HG02870 (cell line): ENCODE measurements around the gene PFN2.

Source experiments
- ATAC-seq: cut with Tn5 transposase; IDR thresholded peaks from one replicate; pipeline ENCODE4 v1.9.1; 2021; ENCODE audit warnings: mild to moderate bottlenecking, moderate library complexity; ENCODE audit not compliant: unreplicated experiment

The PFN2 gene

DNA sequence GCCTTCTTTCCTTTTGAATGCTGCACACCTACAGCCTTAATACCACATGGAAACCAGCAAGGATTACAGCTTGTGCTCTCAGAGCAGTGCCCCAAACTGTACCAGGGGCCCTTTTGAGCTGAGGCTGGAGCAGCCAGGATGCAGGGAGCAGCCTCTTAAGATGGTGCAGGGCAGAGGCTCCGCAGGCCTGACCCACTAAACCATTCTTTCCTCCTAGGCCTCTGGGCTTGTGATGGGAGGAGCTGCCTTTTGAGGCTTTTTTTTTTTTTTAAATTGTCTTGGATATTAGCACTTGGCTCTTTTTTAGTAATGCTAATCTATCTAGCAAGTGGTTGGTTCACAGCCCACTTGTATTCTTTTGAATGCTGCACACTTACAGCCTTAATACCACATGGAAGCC, 37.7 kb downstream of the PFN2 start:
- no peak for ATAC-seq

DNA sequence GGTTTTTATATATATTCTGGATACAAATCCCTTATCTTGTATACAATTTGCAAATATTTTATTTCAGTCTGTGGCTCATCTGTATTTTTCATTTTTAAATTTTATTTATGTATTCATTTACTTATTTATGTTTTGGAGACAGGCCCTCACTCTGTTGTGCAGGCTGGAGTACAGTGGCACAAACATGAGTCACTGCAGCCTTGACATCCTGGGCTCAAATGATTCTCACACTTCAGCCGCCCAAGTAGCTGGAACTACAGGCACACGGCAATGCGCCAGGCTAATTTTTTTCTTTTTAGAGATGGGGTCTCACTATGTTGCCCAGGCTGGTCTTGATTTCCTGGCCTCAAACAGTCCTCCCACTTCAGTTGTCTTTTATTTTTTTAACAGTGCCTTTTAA, 50.6 kb downstream of the PFN2 start:
- ATAC-seq, result no peak

DNA sequence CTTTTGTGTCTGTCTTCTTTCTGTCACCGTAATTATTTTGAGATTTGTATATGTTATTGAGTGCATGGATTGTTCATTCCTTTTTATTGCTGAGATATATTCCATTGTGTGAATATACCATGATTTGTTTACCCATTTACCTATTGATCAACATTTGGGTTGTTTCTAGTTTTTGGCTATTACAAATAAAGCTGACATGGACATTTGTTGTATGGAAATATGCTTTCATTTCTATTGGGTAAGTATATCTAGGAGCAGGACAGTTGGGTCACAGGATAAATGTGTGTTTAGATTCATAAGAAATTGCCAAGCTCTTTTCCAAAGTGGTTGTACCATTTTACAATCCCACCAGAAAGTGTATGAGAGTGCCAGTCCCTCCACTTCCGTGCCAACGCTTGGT, 51.2 kb downstream of the PFN2 start:
- ATAC-seq, result no peak

DNA sequence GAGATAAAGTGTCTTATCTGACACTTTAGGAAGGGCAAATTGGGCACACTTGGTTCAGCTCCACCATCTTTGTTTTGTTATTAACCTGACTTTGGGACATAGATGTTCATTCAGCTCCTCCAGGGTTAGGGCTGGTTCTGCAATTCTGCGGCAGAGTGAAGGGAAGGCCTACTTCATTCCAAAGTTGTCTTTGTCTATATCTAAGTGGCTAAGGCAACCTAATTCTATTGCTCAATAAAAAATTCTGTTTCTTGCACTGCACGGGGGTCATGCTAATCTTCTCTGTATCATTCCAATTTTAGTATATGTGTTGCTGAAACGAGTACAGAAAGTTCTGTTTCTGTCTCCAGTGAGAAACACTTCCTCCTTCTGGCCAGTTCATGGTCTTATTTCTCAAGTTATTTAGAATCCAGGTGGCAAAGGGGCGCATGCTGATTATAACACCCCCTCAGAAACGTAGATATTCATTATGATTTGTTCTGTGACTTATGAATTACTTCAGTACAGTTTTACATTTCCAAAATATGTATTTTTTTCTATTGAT, 53.5 kb downstream of the PFN2 start:
- no peak for ATAC-seq
